HG03135 (cell line): ENCODE results near the gene ACAP3.
"Not testable (repeated sequence)": the region's sequence is repeated elsewhere in the genome, so short reads cannot be mapped to it uniquely, and the experiment has no call there.

Source experiments
- ATAC-seq: cut with Tn5 transposase; IDR thresholded peaks from one replicate; pipeline ENCODE4 v1.9.1; 2021; ENCODE audit warnings: mild to moderate bottlenecking, moderate library complexity; ENCODE audit not compliant: unreplicated experiment

Gene ACAP3

DNA sequence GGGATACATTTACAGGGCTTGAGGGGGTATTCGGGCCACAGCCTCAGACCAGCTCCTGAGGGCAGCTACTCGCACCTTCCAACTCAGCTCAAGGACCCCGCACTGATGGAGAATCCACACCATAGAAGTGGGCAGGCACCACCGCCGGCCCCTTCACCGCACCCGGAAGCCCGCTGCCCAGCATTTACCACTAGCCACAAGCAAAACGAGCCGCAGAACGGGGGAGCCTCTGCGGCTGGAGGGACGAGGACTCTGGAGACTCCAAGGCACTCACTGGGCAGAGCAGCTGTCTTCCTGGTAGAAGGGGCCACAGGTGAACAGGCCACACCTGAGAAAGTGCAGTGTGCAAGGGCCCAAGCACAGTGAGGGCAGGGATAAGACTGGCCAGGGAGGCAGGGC, 39.4 kb downstream of the ACAP3 start:
- no peak for ATAC-seq

DNA sequence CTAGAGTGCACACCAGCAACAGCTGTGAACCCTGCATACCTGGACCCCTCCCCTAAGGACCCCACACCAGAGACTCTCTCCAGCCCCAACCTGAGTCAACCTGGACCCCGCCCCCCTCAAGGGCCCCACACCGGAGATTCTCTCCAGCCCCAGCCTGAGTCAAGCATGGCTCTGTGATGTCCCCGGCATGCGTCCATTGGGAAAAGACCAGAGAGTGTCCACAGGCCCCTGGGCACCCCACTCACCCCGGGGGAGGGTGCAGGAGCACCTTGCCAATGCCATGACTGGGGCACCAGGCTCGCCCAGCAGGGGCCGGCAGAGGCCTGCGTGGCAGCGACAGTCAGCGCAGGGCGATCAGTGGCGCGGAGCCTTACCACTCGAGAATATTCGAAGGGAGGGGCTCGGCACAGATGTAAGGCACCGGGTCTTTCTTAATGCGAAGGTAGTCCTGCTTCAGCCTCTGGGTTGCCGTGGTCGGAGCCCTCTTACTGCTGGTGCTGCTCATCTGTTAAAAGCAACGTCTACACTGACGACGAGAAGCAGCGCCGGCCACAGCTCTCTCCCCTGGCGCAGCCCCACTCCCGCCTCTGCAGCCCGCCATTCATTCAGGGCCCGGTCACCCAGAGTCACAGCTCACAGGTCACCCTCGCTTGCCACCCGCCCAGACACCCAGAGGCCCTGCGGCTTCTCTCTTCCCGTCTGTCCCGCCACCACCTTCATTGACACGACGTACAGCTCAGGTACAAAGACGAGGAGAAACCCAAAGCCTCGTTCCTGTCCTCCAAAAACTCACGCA, 40.0 kb downstream of the ACAP3 start:
- ATAC-seq, result no peak

DNA sequence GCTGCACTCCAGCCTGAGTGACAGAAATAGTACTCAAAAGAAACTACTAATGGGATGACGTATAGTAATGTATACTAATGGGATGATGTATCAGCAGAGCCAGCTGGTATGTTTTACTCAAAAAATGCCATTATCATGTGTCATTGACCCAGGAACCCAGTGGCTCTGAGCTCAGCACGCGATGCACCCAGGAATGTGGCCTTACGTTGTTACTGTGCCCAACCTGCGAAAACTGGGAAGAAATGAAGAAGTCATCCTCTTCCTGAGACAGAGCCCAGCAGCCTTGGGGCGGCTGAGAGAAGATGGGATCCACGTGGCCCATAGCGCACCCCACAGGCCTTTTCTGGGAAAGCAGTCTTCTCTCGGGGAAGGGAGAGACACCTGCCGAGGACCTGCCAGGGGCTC, 42.9 kb downstream of the ACAP3 start:
- ATAC-seq, result no peak

DNA sequence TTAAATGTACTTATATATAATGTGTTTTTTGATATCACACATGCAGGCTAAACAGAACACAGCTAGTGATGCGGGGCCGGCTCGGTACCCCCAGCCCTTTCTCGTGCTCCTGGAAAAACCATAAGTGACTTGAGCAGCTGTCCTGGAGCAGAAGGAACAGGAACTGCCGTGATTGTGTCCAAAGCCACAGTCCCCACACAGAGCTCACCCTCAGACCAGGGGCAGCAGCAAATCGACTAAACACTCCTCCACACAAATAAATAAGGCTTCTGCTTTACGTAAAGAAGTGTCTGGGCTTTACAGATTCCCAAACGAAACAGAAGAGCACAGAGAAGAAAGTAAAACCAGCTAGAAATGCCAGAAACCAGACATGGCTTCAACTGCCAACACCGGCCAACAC, 43.7 kb downstream of the ACAP3 start:
- no peak for ATAC-seq

DNA sequence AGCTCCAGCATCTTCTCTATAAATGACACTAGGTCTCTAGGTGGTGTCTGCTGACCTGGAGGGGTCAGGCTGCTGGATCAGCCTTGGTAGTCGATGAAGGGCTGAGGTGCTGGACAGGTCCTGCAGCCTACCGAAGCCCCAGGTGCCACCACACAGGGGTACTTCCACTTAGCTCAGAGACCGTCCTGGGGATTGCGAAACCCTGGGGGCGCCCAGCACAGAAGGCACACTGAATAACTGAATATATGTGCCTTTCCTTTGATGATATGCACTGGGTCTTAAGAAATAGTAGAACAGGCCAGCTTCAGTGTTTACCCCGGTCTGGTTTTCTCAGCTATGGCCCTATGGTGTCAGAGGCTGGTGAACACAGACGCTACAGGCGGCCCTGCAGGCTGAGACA, 45.0 kb downstream of the ACAP3 start:
- no peak for ATAC-seq

DNA sequence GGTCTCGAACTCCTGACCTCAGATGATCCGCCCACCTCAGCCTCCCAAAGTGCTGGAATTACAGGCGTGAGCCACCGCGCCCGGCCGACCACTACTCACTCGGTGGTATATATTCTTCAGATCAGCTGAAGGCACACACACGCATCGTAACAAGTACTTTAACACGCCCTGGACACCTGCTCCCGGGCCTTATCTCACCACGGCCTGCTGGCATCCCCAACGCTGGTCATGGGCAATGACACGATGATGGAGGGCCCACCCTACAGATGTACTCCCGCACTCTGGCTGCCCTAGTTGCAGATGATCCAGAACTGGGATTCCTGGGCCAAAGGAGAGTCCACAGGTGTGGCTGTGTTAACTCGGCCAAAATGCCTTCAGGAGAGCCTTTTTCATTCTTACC, 45.7 kb downstream of the ACAP3 start:
- ATAC-seq, result no peak

DNA sequence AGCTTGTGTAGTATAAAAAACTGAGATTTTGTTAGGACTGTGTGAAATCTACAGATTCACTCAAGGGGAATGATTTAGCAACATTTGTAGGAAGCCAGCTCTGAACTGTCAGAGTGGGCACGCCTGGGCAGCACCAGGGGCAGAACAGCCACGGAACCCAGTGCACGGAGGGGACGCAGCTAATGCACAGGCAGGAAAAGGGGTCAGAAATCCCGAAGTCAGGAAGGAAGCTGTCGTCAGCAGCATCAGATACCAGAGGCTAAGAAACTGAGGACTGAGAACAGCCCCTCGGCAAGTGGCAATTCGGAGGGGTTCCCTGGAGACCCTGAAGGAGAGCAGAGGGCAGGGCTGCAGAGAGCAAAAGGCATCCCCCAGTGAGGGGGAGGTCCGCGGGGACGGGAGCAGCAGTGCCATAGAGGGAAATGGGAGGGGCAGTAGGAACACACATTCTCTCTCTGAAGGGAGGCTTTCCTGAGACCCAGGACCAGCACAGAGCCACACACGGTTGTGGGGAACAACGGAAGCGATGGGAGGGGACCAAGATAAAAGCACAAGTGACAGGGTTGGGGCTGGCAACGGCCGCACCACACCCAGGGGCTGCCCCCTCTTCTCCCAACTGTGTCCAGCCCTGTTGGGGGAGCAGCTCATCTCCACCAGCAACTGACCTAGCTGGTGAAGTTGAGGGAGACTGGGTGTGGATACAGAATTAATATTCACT, 46.7 kb downstream of the ACAP3 start:
- ATAC-seq, result no peak

DNA sequence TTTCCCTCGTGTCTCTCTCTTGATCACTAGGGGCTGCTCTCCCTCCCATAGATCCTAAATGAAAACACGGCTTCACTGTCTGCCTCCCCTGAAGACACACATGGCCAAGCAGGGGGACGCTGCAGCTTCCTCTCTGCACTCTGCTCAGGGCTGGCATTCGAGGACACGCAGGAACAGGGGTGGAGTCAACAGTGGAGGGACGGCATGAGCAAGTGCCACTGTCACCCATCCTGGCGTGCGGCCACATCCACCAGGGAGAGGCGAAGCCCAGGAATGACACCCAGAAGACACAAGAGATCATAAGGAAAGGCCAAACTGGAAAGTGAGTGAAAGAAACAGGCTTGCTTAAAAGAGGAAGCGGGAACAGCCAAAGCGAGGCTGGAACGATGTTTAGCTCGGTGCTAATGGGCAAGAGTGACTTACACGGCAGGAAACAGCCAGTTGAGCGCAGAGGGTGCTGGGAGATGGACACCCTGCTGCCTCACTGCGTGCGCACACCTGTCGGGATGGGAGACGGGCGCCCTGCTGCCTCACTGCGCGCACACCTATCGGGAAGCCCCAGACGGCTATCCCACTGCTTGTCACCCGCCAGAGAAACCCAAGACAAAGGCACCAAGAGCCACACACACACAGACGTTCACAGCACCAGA, 47.7 kb downstream of the ACAP3 start:
- ATAC-seq, result no peak

DNA sequence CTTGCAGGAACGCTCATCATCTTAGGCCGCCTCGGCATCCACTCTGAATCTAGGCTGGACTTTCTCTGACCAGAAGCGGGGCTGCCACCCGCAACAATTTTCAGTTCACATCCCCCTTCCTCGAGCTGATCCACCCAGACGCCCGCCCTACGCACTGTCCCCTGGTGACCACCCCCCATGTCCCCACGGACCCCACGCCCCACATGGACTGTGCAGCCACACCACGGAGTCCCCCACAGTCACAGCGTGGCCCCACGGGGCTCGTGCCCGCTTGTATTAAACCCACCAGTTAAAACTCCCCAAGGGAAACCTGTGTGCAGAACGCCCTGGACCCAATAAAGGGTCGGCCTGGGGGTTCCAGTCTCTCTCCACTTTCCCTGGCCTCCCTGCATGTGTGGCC, 48.2 kb downstream of the ACAP3 start:
- no peak for ATAC-seq

DNA sequence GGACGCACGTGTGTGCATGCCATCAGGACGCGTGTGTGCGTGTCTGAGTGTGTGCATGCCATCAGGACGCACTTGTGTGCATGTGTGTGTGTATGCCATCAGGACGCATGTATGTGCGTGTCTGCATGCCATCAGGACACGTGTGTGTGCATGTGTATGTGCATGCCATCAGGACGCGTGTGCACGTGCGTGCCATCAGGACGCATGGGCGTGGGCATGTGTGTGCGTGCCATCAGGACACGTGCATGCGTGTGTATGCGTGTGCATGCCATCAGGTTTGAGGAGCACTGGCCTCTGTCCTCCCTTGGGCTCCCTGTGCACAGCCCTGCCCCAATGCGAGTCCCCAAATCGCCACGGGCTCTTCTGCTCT, 48.6 kb downstream of the ACAP3 start:
- no peak for ATAC-seq

DNA sequence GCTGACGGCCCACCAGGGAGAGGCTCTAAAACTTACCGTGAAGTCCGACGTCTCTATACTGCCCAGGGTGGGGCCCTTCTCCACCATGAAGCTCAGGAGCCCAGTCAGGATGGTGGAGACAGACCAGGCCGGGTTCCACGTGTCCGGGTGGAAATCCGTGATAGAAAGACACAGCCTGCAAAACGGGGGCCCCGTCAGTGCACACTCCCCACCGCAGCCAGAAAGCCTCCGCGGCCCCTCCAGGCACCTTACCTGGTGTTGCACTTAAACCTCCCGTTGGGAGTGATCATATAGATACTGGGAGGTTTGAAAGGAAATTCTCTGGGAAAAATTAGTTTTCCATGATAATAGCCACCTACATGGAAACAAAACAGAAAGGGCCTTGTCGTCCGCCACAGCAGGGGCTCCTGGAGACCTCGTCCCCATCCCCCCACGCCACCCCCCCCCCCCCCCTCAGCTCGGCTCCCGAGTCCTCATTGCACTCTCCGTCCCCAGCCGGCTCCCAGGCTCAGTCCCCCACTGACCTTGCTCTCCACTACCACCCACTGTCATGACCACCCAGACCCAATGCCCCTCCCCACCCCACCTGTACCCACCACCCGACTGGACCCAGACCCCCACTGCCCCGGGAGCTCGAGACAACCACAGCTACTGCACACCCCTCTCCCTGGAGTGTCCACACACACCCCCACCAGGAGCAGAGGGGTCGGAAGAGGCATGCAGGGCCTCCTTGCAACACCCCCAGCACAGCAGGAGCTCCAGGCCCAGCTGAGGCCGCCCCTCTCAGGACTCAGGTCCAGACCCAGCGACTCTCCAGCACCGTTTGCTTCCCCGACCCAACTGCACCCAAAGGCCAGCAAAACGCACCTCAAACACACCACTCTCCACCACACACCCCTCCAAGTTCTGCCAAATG, 50.5 kb downstream of the ACAP3 start:
- no peak for ATAC-seq

DNA sequence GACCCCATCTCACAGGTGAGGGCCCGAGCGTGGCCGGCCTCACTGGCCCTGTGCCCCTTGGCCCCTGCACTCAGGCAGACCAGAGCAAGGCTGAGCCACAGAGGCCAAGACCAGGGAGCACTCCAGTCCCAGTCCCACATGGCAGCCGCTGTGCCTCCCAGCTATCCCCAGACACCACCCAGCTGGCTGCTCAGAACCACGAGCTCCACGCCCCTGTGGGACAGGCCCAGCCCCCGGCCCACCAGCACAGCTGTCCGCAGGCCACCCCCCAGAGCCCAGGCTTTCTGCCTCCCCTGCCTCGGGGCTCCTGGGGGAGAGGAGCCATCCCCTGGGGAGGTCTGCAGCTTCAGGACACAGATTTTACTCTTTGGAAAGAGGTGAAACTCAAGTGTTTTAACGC, 52.1 kb downstream of the ACAP3 start:
- no peak for ATAC-seq

DNA sequence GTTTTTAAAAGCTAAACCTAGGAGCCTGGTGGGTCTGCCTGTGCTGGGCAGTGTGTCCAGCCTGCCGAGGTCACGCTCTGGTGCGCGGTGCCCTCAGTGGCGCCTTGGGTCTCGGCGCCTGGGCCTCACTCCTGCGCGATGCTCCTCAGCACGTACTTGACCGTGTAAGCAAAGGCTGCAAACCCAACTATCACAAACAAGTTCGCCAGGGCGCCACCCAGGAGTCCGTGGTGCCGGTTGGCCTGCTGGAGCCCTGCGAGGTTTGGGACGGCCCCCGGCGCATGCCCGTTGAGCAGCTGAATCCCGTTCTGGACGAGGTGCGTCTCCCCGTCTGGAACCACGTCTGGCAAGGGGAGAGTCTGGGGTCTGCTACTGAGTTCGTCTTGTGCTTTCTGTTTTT, 52.7 kb downstream of the ACAP3 start:
- ATAC-seq, result no peak

DNA sequence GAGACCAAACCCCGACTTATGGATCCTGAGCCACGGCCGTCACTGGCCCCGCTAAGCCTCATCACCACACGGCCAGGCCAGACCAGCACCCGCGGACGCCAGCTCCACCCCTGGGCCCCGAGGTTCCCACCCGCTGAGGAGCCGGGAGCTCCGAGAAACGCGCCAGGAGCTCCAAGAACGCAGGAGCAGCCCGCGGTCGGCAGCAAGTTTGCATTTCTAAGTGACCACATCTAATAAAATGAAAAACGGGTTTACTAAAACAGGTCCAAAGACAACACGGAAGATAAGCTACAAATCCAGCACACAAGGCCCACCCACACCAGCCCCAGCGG, 53.1 kb downstream of the ACAP3 start:
- ATAC-seq, result no peak

DNA sequence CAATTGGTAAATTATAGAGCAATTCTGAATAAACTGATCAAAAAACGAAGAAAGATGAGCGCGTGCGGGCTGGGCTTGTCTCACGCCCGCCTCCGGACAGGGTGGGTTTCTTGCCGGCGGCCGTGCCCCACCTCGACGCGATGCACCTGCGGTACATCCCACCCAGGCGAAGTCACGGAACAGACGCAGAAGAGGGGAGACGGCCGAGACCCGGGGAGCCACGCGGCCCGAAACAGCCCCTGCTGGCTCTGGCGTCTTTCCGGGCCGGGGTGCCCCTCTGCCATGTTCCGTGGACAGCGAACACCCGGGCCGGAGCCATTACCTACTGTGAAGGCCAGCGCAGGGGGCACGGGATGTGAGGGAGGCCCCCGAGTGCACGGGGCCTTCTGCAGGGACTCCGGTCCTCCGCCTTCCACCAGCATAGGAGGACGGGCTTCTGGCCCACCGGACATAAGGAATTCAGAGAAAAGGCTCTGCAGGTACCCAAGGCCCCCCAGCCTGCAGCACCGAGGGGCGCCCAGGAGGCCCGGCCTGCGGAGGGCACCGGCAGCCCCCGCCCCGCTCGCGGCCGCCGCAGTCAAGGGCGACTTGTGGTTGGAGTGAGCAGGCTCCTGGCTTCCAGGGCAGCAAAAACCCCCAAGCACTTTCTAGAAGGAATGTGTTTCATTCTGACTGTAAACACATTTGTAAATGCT, 53.6 kb downstream of the ACAP3 start:
- ATAC-seq, result no peak

DNA sequence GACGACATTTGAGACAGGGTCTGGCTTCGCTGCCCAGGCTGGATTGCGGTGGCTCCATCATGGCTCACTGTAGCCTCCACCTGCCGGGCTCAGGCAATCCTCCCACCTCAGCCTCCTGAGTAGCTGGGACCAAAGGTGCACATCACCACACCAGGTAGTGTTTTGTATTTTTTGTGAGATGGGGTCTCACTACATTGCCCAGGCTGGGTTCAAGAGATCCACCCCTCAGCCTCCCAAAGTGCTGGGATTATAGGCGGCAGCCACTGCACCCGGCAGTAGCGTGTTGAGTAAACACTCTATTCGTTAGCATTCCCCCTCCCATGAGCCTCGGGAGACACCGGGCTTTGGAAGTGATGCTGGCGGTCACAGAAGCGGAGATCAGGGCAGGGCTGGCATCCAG, 54.4 kb downstream of the ACAP3 start:
- ATAC-seq, result no peak

DNA sequence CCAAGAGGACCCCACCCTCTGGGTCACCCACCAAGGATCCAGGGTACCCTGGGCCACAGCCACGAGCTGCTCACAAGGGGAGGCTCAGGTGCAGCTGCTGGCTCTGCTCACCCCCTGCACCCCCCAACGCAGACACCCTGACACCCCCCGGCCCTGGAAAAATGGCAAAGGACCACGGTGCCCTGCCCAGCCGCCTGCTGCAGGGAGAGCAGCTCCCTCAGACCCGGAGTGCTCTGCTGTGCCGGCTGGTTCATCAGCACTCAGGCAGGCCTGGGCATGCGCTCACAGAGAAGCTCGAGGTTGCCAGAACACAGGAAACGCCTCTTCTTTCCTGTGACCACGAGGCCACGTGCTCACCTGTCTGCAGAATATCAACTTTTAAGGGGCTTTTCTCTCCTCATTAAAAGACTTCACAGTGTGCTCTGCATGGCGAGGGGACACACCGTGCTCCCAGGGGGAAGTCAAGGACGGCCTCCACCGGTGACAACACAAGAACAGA, 56.9 kb downstream of the ACAP3 start:
- no peak for ATAC-seq

DNA sequence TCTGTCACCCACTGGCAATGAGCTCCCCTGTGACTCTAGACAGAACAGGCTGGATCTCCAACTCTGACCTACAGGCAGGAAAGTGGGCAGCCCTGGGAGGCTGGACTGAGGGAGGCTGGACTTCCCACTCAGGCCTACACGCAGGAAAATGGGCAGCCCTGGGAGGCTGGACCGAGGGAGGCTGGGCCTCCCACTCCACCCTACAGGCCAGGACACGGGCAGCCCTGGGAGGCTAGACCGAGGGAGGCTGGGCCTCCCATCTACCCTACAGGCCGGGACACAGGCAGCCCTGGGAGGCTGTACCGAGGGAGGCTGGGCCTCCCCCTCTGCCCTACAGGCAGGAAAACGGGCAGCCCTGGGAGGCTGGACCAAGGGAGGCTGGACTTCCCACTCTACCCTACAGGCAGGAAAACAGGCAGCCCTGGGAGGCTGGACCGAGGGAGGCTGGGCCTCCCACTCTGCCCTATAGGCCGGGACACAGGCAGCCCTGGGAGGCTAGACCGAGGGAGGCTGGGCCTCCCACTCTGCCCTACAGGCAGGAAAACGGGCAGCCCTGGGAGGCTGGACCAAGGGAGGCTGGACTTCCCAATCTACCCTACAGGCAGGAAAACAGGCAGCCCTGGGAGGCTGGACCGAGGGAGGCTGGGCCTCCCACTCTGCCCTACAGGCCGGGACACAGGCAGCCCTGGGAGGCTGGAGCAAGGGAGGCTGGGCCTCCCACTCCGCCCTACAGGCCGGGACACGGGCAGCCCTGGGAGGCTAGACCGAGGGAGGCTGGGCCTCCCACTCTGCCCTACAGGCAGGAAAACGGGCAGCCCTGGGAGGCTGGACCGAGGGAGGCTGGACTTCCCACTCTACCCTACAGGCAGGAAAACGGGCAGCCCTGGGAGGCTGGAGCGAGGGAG, 59.5 kb downstream of the ACAP3 start:
- not testable (repeated sequence) for ATAC-seq

DNA sequence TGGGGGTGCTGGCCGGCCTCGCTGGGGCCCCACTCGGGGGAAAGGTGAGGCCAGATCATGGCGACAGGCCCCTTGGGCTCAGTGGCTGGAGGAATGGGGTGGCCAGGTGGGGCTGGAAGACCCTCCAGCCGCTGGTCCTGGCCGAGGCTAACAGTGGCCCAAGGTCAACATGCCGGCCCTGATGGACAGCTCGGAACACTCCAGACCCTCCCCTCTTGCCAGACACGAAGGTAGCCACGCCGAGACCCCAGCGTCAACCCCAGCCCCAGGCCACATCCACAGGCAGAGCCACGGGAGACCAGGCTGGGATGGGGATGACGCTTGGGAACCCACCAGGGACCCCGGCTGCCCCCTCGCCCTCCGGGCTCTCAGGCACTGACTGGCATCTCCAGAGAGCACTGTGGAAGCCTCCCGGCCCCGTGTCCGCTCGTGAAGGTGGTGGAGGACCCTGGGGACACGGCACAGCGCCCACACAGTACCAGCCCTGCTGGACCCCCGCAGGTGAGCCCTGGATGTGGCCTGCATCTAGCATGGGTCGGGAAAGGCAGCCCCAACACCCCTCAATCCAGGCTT, 60.3 kb downstream of the ACAP3 start:
- ATAC-seq, result no peak
